H9 (cell line): ENCODE results near the gene LRRIQ4. TPM values are rescaled to one million over a fixed set of nuclear protein-coding genes. Genes with fewer than 3 reads are reported as not detected.

Source experiments
- DNase-seq: peaks from one replicate; pipeline ENCODE4 v3.0.0-alpha.2; 2017
- H2AFZ ChIP-seq: one replicate; pipeline ENCODE4 v1.6.1; 2013; ENCODE audit warnings: mild to moderate bottlenecking, low read length, control low read depth, moderate library complexity
- H2AK5ac ChIP-seq: 2 replicates; pipeline ENCODE4 v1.6.1; 2013; ENCODE audit warnings: low read length, control low read depth, mixed read lengths; ENCODE audit not compliant: insufficient read length
- H2BK120ac ChIP-seq: one replicate; pipeline ENCODE4 v1.6.1; 2013; ENCODE audit warnings: low read depth, mild to moderate bottlenecking, low read length, control low read depth, inconsistent platforms; ENCODE audit not compliant: poor library complexity, severe bottlenecking
- H2BK12ac ChIP-seq: 2 replicates; pipeline ENCODE4 v1.6.1; 2013; ENCODE audit warnings: low read length, control low read depth, mixed read lengths, low read depth; ENCODE audit not compliant: insufficient read length
- H2BK15ac ChIP-seq: 2 replicates; pipeline ENCODE4 v1.6.1; 2013; ENCODE audit warnings: low read depth, low read length, control low read depth
- H2BK20ac ChIP-seq: one replicate; pipeline ENCODE4 v1.6.1; 2013; ENCODE audit warnings: low read depth, mild to moderate bottlenecking, low read length, control low read depth, inconsistent platforms; ENCODE audit not compliant: poor library complexity, severe bottlenecking
- H2BK5ac ChIP-seq: 2 replicates; pipeline ENCODE4 v1.6.1; 2013; ENCODE audit warnings: low read length, control low read depth, mixed read lengths; ENCODE audit not compliant: insufficient read length
- H3K14ac ChIP-seq: 2 replicates; pipeline ENCODE4 v1.6.1; 2013; ENCODE audit warnings: low read length, control low read depth; ENCODE audit not compliant: insufficient read depth
- H3K18ac ChIP-seq: 2 replicates; pipeline ENCODE4 v1.6.1; 2013; ENCODE audit warnings: low read depth, mild to moderate bottlenecking, mixed read lengths, low read length, control low read depth; ENCODE audit not compliant: insufficient read length
- H3K23ac ChIP-seq: 2 replicates; pipeline ENCODE4 v1.6.1; 2013; ENCODE audit warnings: low read length, control low read depth, mixed read lengths, low read depth; ENCODE audit not compliant: insufficient read length
- H3K23me2 ChIP-seq: 2 replicates; pipeline ENCODE4 v1.6.1; 2013; ENCODE audit warnings: low read depth, mild to moderate bottlenecking, mixed read lengths, low read length, control low read depth; ENCODE audit not compliant: insufficient read length, poor library complexity, severe bottlenecking
- H3K27ac ChIP-seq: 2 replicates; pipeline ENCODE4 v1.5.1; 2013; ENCODE audit warnings: low read length, control low read depth, mixed read lengths, low read depth; ENCODE audit not compliant: insufficient read length
- H3K27me3 ChIP-seq: 2 replicates; pipeline ENCODE4 v1.6.1; 2013; ENCODE audit warnings: low read length, control low read depth, inconsistent platforms; ENCODE audit not compliant: insufficient read depth
- H3K4ac ChIP-seq: 2 replicates; pipeline ENCODE4 v1.6.1; 2013; ENCODE audit warnings: low read depth, mild to moderate bottlenecking, control low read depth, inconsistent platforms, low read length, moderate library complexity
- H3K4me1 ChIP-seq: 2 replicates; pipeline ENCODE4 v1.6.1; 2013; ENCODE audit warnings: low read length, control low read depth, inconsistent platforms; ENCODE audit not compliant: insufficient read depth
- H3K4me2 ChIP-seq: 2 replicates; pipeline ENCODE4 v1.6.1; 2013; ENCODE audit warnings: low read length, control low read depth, mixed read lengths; ENCODE audit not compliant: insufficient read length, insufficient read depth
- H3K56ac ChIP-seq: 2 replicates; pipeline ENCODE4 v1.6.1; 2013; ENCODE audit warnings: low read depth, mild to moderate bottlenecking, mixed read lengths, low read length, control low read depth; ENCODE audit not compliant: insufficient read length
- H3K79me1 ChIP-seq: 2 replicates; pipeline ENCODE4 v1.6.1; 2013; ENCODE audit warnings: low read depth, mild to moderate bottlenecking, moderate library complexity, low read length, control low read depth, inconsistent platforms; ENCODE audit not compliant: insufficient read depth, poor library complexity, severe bottlenecking
- H3K79me2 ChIP-seq: 2 replicates; pipeline ENCODE4 v1.6.1; 2013; ENCODE audit warnings: low read length, control low read depth, inconsistent platforms; ENCODE audit not compliant: insufficient read depth
- H3K9ac ChIP-seq: 2 replicates; pipeline ENCODE4 v1.6.1; 2013; ENCODE audit warnings: low read length, control low read depth, mixed read lengths; ENCODE audit not compliant: insufficient read length; ENCODE audit errors: extremely low read depth
- H3K9me3 ChIP-seq: one replicate; pipeline ENCODE4 v1.6.1; 2013; ENCODE audit warnings: low read depth, low read length, inconsistent platforms; ENCODE audit not compliant: control insufficient read depth
- H3T11ph ChIP-seq: one replicate; pipeline ENCODE4 v1.6.1; 2013; ENCODE audit warnings: mild to moderate bottlenecking, low read length, control low read depth, inconsistent platforms
- H4K20me1 ChIP-seq: one replicate; pipeline ENCODE4 v1.6.1; 2013; ENCODE audit not compliant: control insufficient read depth, insufficient read length, insufficient read depth
- H4K5ac ChIP-seq: 2 replicates; pipeline ENCODE4 v1.6.1; 2013; ENCODE audit warnings: low read depth, mild to moderate bottlenecking, mixed read lengths, low read length, control low read depth; ENCODE audit not compliant: insufficient read length
- H4K8ac ChIP-seq: replicated peaks from 2 replicates; pipeline ENCODE4 v1.6.1; 2013; ENCODE audit warnings: low read length, control low read depth, mixed read lengths, low read depth; ENCODE audit not compliant: insufficient read length
- H4K91ac ChIP-seq: 2 replicates; pipeline ENCODE4 v1.6.1; 2013; ENCODE audit warnings: low read depth, mild to moderate bottlenecking, moderate library complexity, mixed read lengths, low read length, control low read depth; ENCODE audit not compliant: insufficient read length
- H3K27ac Mint-ChIP-seq, 3 experiments: 2 replicates in 2 of 3; 3 replicates in 1 of 3; pipeline ENCODE4 v1.8.0; 2020 to 2021; ENCODE audit warnings: mixed read lengths in 3 of 3, mild to moderate bottlenecking in 1 of 3, moderate library complexity in 1 of 3
- H3K27me3 Mint-ChIP-seq: 2 replicates; pipeline ENCODE4 v1.8.0; 2021; ENCODE audit warnings: low read depth, mild to moderate bottlenecking, moderate library complexity, mixed read lengths
- H3K36me3 Mint-ChIP-seq, 3 experiments: 2 replicates in 2 of 3; 3 replicates in 1 of 3; pipeline ENCODE4 v1.8.0; 2020 to 2021; ENCODE audit warnings: low read depth in 3 of 3, mixed read lengths in 3 of 3; ENCODE audit not compliant: insufficient read depth in 1 of 3
- H3K4me1 Mint-ChIP-seq, 2 experiments: 2 replicates each; pipeline ENCODE4 v1.8.0; 2020; ENCODE audit warnings: mixed read lengths in 2 of 2
- H3K4me3 Mint-ChIP-seq, 2 experiments: 2 replicates in 1 of 2; 3 replicates in 1 of 2; pipeline ENCODE4 v1.8.0; 2020 to 2021; ENCODE audit warnings: mild to moderate bottlenecking in 2 of 2, mixed read lengths in 2 of 2, moderate library complexity in 1 of 2
- H3K9me3 Mint-ChIP-seq, 2 experiments: 2 replicates in 1 of 2; 3 replicates in 1 of 2; pipeline ENCODE4 v1.8.0; 2020; ENCODE audit warnings: mild to moderate bottlenecking in 2 of 2, mixed read lengths in 2 of 2, moderate library complexity in 1 of 2
- WGBS: extraction: QIAGEN DNeasy Blood & Tissue Kit; methylation state at CpG from one replicate; pipeline ENCODE4 v1.1.7; 2013; ENCODE audit warnings: missing lambda C conversion rate, low lambda C conversion rate, mixed read lengths; ENCODE audit not compliant: insufficient read length; ENCODE audit errors: extremely low coverage; 5-methylcytosine and 5-hydroxymethylcytosine counted together
- total RNA-seq: library from RNA; stranded (reverse); gene quantifications from 2 replicates; pipeline ENCODE4 v1.2.1, GENCODE V29; 2021
- TF ChIP-seq, protein P1 (sequence below): fragments of 200-600 bp; sonication (generic); conservative IDR thresholded peaks from 3 replicates; pipeline ENCODE4 v1.8.0; 2021; ENCODE audit warnings: antibody characterized with exemption, mild to moderate bottlenecking

Gene LRRIQ4
- total RNA-seq, 1 experiment from 2014 or later = not detected

DNA sequence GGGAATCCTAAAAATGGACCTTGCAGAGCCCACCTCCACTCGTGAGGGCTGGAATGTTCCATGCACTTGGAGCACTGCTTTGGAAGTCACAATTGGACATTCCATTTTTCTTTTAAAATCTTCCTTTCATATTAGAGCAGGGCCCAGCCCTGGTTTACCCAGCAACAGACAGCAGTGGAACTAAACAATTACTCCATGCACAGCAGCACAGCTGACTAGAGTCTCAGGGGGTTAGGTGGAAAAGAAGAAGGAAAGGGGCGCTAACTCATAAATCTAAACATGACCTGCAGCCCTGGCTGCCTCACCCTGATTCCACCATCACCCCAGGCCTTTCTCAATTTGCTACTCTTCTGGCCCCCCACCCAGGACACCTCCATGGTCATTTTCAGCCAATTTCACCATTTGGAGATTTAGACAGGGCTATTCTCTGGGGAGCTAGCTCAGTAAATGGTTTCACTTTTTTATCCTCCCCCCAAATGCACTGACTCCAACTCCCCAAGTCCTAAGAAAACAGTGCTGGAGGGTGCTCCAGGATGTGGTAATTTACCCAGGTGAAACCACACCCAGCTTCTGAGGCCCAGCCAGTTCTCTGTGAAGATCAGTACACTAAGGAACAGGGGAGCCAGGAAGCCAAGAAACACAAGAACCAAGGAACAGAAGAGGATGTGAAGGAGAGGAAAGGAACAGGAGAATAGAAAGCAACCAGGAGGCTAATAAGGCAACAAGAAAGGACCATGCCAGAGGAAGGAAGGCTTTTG is 58.6 kb downstream of the LRRIQ4 start:
- TF ChIP-seq, protein P1, sequence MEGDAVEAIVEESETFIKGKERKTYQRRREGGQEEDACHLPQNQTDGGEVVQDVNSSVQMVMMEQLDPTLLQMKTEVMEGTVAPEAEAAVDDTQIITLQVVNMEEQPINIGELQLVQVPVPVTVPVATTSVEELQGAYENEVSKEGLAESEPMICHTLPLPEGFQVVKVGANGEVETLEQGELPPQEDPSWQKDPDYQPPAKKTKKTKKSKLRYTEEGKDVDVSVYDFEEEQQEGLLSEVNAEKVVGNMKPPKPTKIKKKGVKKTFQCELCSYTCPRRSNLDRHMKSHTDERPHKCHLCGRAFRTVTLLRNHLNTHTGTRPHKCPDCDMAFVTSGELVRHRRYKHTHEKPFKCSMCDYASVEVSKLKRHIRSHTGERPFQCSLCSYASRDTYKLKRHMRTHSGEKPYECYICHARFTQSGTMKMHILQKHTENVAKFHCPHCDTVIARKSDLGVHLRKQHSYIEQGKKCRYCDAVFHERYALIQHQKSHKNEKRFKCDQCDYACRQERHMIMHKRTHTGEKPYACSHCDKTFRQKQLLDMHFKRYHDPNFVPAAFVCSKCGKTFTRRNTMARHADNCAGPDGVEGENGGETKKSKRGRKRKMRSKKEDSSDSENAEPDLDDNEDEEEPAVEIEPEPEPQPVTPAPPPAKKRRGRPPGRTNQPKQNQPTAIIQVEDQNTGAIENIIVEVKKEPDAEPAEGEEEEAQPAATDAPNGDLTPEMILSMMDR = no peak
- Histone ChIP-seq H4K20me1 (no peaks in the 10 kb centered on the region), H3K79me1 (no peaks in the 10 kb centered on the region), H3K79me2 (no peaks in the 10 kb centered on the region), H3K23ac (no peak overlapping the region), H2BK12ac (no peak overlapping the region), H3K4me1 (no peaks in the 10 kb centered on the region; the same call in 1 of the 2 replicates), H2BK5ac (no peak overlapping the region), H3K14ac (no peak overlapping the region), H3T11ph (no peak overlapping the region), H3K23me2 (no peaks in the 10 kb centered on the region), H2AFZ (no peak overlapping the region), H3K27ac (no peak overlapping the region), H2AK5ac (no peak overlapping the region), H3K9ac (no peak overlapping the region), H3K27me3 (no peaks in the 10 kb centered on the region), H3K18ac (no peak overlapping the region), H3K4me2 (no peak overlapping the region), H2BK120ac (no peak overlapping the region), H4K8ac (no peak overlapping the region), H3K4ac (no peak overlapping the region), H2BK15ac (no peak overlapping the region), H3K9me3 (no peaks in the 10 kb centered on the region), H4K91ac (no peak overlapping the region), H3K56ac (no peak overlapping the region), H2BK20ac (no peak overlapping the region), H4K5ac (no peak overlapping the region)
- peaks cover 0 to 3% of the 10 kb centered on the region in 2 experiments; a peak in 3 of 5 replicates for H3K9me3 Mint-ChIP-seq
- no peaks in the 10 kb centered on the region for H3K27me3 Mint-ChIP-seq
- peaks cover 9 to 10% of the 10 kb centered on the region in 2 experiments for H3K4me1 Mint-ChIP-seq
- DNase-seq = no peak
- no peak overlapping the region for H3K27ac Mint-ChIP-seq
- no CpG with 5 or more reads among the region's 2 CpGs for WGBS
- peaks cover 0 to 4% (median 0%) of the 10 kb centered on the region in 3 experiments; a peak in 1 of 7 replicates for H3K36me3 Mint-ChIP-seq
- H3K4me3 Mint-ChIP-seq = no peak overlapping the region
